WTC11 (cell line): ENCODE results near the gene MACROD2. TPM values are rescaled to one million over a fixed set of nuclear protein-coding genes. Genes with fewer than 3 reads are reported as not detected.

Experiments
- ATAC-seq: fragments of 200-7000 bp; cut with Tn5 transposase; 2 replicates; pipeline ENCODE4 v1.10.0; 2021; ENCODE audit warnings: mild to moderate bottlenecking, moderate library complexity
- CTCF ChIA-PET: fragments of 300-600 bp; sonication (Branson Sonifier 250); formaldehyde crosslinking; loops from one replicate; lab custom pipeline; 2021; ENCODE audit warnings: antibody characterized with exemption; lab: Charles Lee
- POLR2A ChIA-PET: fragments of 350-600 bp; sonication (Branson Sonifier 250); formaldehyde crosslinking; loops from one replicate; lab custom pipeline; 2021; ENCODE audit warnings: antibody characterized with exemption; lab: Charles Lee
- DNase-seq: peaks from one replicate; pipeline ENCODE4 v3.0.0; 2021; ENCODE audit warnings: low spot score
- H3K27ac Mint-ChIP-seq: 2 replicates; pipeline ENCODE4 v1.8.0; 2021; ENCODE audit warnings: mixed read lengths
- H3K27me3 Mint-ChIP-seq: 2 replicates; pipeline ENCODE4 v1.8.0; 2021; ENCODE audit warnings: low read depth, mild to moderate bottlenecking, moderate library complexity, mixed read lengths
- H3K36me3 Mint-ChIP-seq: 2 replicates; pipeline ENCODE4 v1.8.0; 2021; ENCODE audit warnings: mixed read lengths
- H3K4me1 Mint-ChIP-seq: 2 replicates; pipeline ENCODE4 v1.8.0; 2022; ENCODE audit warnings: mixed read lengths
- H3K4me3 Mint-ChIP-seq: 2 replicates; pipeline ENCODE4 v1.8.0; 2021; ENCODE audit warnings: mild to moderate bottlenecking, moderate library complexity, mixed read lengths
- H3K9me3 Mint-ChIP-seq: 2 replicates; pipeline ENCODE4 v1.8.0; 2021; ENCODE audit warnings: mixed read lengths
- CBFB ChIP-seq: sonication (generic); formaldehyde crosslinking; IDR thresholded peaks from 2 replicates; pipeline ENCODE4 v1.8.1; 2022; ENCODE audit warnings: mild to moderate bottlenecking, low read depth, missing genetic modification reagents
- GRHL2 ChIP-seq: fragments of 250-450 bp; sonication (Bioruptor Pico); IDR thresholded peaks from 2 replicates; pipeline ENCODE4 v1.8.0; 2022; ENCODE audit warnings: mild to moderate bottlenecking, moderate library complexity; ENCODE audit not compliant: insufficient replicate concordance, severe bottlenecking
- GTF2I ChIP-seq: fragments of 250-450 bp; sonication (Bioruptor Pico); conservative IDR thresholded peaks from 2 replicates; pipeline ENCODE4 v1.4.0; 2021; ENCODE audit warnings: mild to moderate bottlenecking
- HMGXB4 ChIP-seq: sonication (generic); formaldehyde crosslinking; IDR thresholded peaks from 2 replicates; pipeline ENCODE4 v1.8.1; 2023; ENCODE audit warnings: mild to moderate bottlenecking, moderate library complexity, missing genetic modification reagents
- JAZF1 ChIP-seq: fragments of 250-450 bp; sonication (Bioruptor Pico); IDR thresholded peaks from 2 replicates; pipeline ENCODE4 v1.9.0; 2021; ENCODE audit warnings: moderate library complexity, mild to moderate bottlenecking, inconsistent platforms
- KAT7 ChIP-seq: sonication (generic); formaldehyde crosslinking; IDR thresholded peaks from 2 replicates; pipeline ENCODE4 v1.8.1; 2023; ENCODE audit warnings: missing genetic modification reagents, mild to moderate bottlenecking, borderline replicate concordance
- SMAD4 ChIP-seq: sonication (generic); formaldehyde crosslinking; IDR thresholded peaks from 2 replicates; pipeline ENCODE4 v1.8.0; 2022; ENCODE audit warnings: mild to moderate bottlenecking, missing genetic modification reagents
- TEAD4 ChIP-seq: sonication (generic); formaldehyde crosslinking; IDR thresholded peaks from 2 replicates; pipeline ENCODE4 v1.8.0; 2022; ENCODE audit warnings: mild to moderate bottlenecking, missing genetic modification reagents
- ZMAT4 ChIP-seq: fragments of 250-450 bp; sonication (Bioruptor Pico); IDR thresholded peaks from 2 replicates; pipeline ENCODE4 v1.9.0; 2021; ENCODE audit warnings: mild to moderate bottlenecking
- ZNF317 ChIP-seq: sonication (generic); formaldehyde crosslinking; IDR thresholded peaks from 2 replicates; pipeline ENCODE4 v1.8.1; 2023; ENCODE audit warnings: low read depth, mild to moderate bottlenecking, moderate library complexity, missing genetic modification reagents, borderline replicate concordance
- total RNA-seq: library from RNA; stranded (reverse); gene quantifications from 3 replicates; pipeline ENCODE4 v1.2.3, GENCODE V29; 2021
- TF ChIP-seq, protein P1 (sequence below): fragments of 250-450 bp; sonication (Bioruptor Pico); IDR thresholded peaks from 2 replicates; pipeline ENCODE4 v1.9.0; 2021; ENCODE audit warnings: mild to moderate bottlenecking, borderline replicate concordance
- TF ChIP-seq, protein P2 (sequence below): fragments of 250-450 bp; sonication (Bioruptor Pico); conservative IDR thresholded peaks from 2 replicates; pipeline ENCODE4 v1.9.0; 2021; ENCODE audit warnings: mild to moderate bottlenecking
- TF ChIP-seq, protein P3 (sequence below): sonication (generic); formaldehyde crosslinking; IDR thresholded peaks from 2 replicates; pipeline ENCODE4 v1.8.1; 2022; ENCODE audit warnings: low read depth, missing genetic modification reagents, borderline replicate concordance
- TF ChIP-seq, protein P4 (sequence below): sonication (generic); formaldehyde crosslinking; IDR thresholded peaks from 2 replicates; pipeline ENCODE4 v1.8.0; 2022; ENCODE audit warnings: mild to moderate bottlenecking, missing genetic modification reagents

The MACROD2 gene
- total RNA-seq, 1 experiment from 2014 or later = 4.1 TPM

DNA sequence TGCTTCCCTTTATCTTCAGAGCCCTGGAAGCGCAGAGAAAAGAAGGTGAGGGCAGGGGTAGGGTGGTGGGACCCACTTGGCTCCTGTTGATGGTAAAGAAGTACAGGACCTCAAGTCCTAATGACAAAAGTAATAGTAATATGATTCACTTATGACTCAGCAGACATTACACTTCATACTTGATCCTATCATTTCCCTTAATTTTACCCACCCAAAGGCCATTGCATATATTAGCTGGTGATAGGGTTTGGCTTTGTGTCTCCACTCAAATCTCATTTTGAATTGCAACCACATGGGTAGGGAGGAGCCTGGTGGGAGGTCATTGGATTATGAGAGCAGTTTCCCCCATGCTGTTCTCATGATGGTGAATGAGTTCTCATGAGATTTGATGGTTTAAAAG, 1697.3 kb downstream of the MACROD2 start:
- Mint-ChIP-seq H3K27me3 (no peaks in the 10 kb centered on the region), H3K36me3 (peaks cover 4% of the 10 kb centered on the region; the same call in 1 of the 2 replicates), H3K4me1 (peaks cover under 1% of the 10 kb centered on the region; the same call in 1 of the 2 replicates), H3K27ac (no peak overlapping the region), H3K9me3 (peaks cover 28% of the 10 kb centered on the region), H3K4me3 (no peak overlapping the region)
- CTCF ChIA-PET = no interaction called here
- TF ChIP-seq ZNF317 (CRISPR knock-in tag) = no peak
- TF ChIP-seq TEAD4 (CRISPR knock-in tag) = no peak
- TF ChIP-seq HMGXB4 = no peak
- TF ChIP-seq, protein P1, sequence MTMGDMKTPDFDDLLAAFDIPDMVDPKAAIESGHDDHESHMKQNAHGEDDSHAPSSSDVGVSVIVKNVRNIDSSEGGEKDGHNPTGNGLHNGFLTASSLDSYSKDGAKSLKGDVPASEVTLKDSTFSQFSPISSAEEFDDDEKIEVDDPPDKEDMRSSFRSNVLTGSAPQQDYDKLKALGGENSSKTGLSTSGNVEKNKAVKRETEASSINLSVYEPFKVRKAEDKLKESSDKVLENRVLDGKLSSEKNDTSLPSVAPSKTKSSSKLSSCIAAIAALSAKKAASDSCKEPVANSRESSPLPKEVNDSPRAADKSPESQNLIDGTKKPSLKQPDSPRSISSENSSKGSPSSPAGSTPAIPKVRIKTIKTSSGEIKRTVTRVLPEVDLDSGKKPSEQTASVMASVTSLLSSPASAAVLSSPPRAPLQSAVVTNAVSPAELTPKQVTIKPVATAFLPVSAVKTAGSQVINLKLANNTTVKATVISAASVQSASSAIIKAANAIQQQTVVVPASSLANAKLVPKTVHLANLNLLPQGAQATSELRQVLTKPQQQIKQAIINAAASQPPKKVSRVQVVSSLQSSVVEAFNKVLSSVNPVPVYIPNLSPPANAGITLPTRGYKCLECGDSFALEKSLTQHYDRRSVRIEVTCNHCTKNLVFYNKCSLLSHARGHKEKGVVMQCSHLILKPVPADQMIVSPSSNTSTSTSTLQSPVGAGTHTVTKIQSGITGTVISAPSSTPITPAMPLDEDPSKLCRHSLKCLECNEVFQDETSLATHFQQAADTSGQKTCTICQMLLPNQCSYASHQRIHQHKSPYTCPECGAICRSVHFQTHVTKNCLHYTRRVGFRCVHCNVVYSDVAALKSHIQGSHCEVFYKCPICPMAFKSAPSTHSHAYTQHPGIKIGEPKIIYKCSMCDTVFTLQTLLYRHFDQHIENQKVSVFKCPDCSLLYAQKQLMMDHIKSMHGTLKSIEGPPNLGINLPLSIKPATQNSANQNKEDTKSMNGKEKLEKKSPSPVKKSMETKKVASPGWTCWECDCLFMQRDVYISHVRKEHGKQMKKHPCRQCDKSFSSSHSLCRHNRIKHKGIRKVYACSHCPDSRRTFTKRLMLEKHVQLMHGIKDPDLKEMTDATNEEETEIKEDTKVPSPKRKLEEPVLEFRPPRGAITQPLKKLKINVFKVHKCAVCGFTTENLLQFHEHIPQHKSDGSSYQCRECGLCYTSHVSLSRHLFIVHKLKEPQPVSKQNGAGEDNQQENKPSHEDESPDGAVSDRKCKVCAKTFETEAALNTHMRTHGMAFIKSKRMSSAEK = no peak
- no peak for TF ChIP-seq SMAD4
- no peak for TF ChIP-seq GTF2I (CRISPR knock-in tag)
- no peak for TF ChIP-seq ZMAT4 (CRISPR knock-in tag)
- TF ChIP-seq, protein P2, sequence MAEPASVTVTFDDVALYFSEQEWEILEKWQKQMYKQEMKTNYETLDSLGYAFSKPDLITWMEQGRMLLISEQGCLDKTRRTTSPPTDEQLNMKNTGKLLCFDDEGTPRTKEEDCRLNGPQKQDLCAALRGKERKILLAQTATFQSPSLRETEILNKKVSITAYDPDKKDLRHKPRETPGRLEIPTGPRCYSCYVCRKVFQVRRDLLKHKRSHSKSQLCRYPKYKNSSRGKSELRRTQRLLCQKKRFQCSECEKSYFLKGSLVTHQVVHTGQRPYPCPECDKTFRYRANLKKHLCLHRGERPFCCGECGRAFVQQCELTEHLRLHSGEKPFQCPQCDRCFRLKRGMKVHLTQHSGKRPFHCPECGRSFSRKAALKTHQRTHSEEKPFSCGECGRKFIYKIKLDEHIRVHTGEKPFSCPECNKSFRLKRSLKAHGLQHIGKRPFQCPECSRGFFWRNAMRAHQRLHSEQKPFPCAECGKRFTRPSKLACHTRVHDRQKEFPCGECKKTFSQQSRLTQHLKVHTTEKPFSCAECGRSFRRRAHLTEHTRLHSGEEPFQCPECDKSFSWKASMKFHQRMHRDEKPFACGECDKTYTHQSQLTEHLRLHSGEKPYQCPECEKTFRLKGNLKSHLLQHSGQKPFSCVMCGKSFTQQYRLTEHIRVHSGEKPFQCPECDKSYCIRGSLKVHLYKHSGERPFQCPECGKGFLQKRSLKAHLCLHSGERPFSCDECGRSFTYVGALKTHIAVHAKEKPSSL (CRISPR knock-in tag) = no peak
- TF ChIP-seq JAZF1 (CRISPR knock-in tag) = no peak
- TF ChIP-seq CBFB (CRISPR knock-in tag) = no peak
- TF ChIP-seq, protein P3, sequence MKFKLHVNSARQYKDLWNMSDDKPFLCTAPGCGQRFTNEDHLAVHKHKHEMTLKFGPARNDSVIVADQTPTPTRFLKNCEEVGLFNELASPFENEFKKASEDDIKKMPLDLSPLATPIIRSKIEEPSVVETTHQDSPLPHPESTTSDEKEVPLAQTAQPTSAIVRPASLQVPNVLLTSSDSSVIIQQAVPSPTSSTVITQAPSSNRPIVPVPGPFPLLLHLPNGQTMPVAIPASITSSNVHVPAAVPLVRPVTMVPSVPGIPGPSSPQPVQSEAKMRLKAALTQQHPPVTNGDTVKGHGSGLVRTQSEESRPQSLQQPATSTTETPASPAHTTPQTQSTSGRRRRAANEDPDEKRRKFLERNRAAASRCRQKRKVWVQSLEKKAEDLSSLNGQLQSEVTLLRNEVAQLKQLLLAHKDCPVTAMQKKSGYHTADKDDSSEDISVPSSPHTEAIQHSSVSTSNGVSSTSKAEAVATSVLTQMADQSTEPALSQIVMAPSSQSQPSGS (CRISPR knock-in tag) = no peak
- no peak for TF ChIP-seq GRHL2 (CRISPR knock-in tag)
- TF ChIP-seq, protein P4, sequence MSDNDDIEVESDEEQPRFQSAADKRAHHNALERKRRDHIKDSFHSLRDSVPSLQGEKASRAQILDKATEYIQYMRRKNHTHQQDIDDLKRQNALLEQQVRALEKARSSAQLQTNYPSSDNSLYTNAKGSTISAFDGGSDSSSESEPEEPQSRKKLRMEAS = no peak
- no peak for TF ChIP-seq KAT7 (CRISPR knock-in tag)
- POLR2A ChIA-PET = no interaction called here
- ATAC-seq = no peak
- no peak for DNase-seq
